ENCODE data around the gene GPN2.
"Not testable (repeated sequence)": the region's sequence is repeated elsewhere in the genome, so short reads cannot be mapped to it uniquely, and the experiment has no call there.

The GPN2 gene

GRCh38 chr1:26900815-26901511 lies 10.9 kb upstream of the GPN2 start:
- no peak for DNase-seq (ENCODE audit: low read depth)

- DNase-seq (ENCODE audit: low read depth) = peak; percentile 83
Observed at GRCh38 chr1:26900001-26900814, 10.1 kb upstream of the GPN2 start, which contains the start of gene GPATCH3. TSS of gene GPATCH3 (minus strand) at chr1:26900467. CDS start at chr1:26900442, 25 bp downstream.

GRCh38 chr1:26897351-26897750 lies 7.3 kb upstream of the GPN2 start:
- no peak for DNase-seq (ENCODE audit: low read depth)

GRCh38 chr1:26894263-26894662 lies 4.2 kb upstream of the GPN2 start:
- DNase-seq (ENCODE audit: low read depth) = no peak

- no peak for DNase-seq (ENCODE audit: low read depth)
Observed at GRCh38 chr1:26890467-26890796, 349 bp upstream of the GPN2 start.

GRCh38 chr1:26888231-26888630 lies 1.9 kb downstream of the GPN2 start:
- DNase-seq (ENCODE audit: low read depth) = no peak

- DNase-seq (ENCODE audit: low read depth) = no peak
Observed at GRCh38 chr1:26887125-26887524, 3.0 kb downstream of the GPN2 start.

- DNase-seq (ENCODE audit: low read depth) = no peak
Observed at GRCh38 chr1:26882696-26883463, 7.2 kb downstream of the GPN2 start.

- not testable (repeated sequence) for DNase-seq (ENCODE audit: low read depth)
Observed at GRCh38 chr1:26881611-26882010, 8.5 kb downstream of the GPN2 start.

- DNase-seq (ENCODE audit: low read depth) = no peak
Observed at GRCh38 chr1:26879793-26880192, 10.3 kb downstream of the GPN2 start.

GRCh38 chr1:26877326-26877725 lies 12.8 kb downstream of the GPN2 start:
- no peak for DNase-seq (ENCODE audit: low read depth)

GRCh38 chr1:26874896-26875295 lies 15.2 kb downstream of the GPN2 start:
- no peak for DNase-seq (ENCODE audit: low read depth)

- not testable (repeated sequence) for DNase-seq (ENCODE audit: low read depth)
Observed at GRCh38 chr1:26873097-26873496, 17.0 kb downstream of the GPN2 start.

- DNase-seq (ENCODE audit: low read depth) = peak; percentile 89
Observed at GRCh38 chr1:26864610-26865480, 25.2 kb downstream of the GPN2 start.

- DNase-seq (ENCODE audit: low read depth) = no peak
Observed at GRCh38 chr1:26863685-26864077, 26.4 kb downstream of the GPN2 start.

- DNase-seq (ENCODE audit: low read depth) = peak; percentile 40
Observed at GRCh38 chr1:26862781-26863684, 27.1 kb downstream of the GPN2 start, which contains the start of gene SFN. TSS of gene SFN (plus strand) at chr1:26863149. CDS start at chr1:26863213, 64 bp downstream.

- DNase-seq (ENCODE audit: low read depth) = no peak
Observed at GRCh38 chr1:26861889-26862378, 28.1 kb downstream of the GPN2 start.

- no peak for DNase-seq (ENCODE audit: low read depth)
Observed at GRCh38 chr1:26861286-26861701, 28.8 kb downstream of the GPN2 start.

- DNase-seq (ENCODE audit: low read depth) = no peak
Observed at GRCh38 chr1:26858891-26859640, 31.0 kb downstream of the GPN2 start.

- no peak for DNase-seq (ENCODE audit: low read depth)
Observed at GRCh38 chr1:26858160-26858559, 31.9 kb downstream of the GPN2 start.

Measured in activated T-cell treated with anti-CD3 and anti-CD28 coated beads for 1 hour (primary cell).